HCT116 (cell line): ENCODE results near the gene FBXW8. TPM values are rescaled to one million over a fixed set of nuclear protein-coding genes. Genes with fewer than 3 reads are reported as not detected.

ENCODE experiments used
- ATAC-seq: fragments of 200-7000 bp; cut with Tn5 transposase; 2 replicates; pipeline ENCODE4 v1.9.1; 2020; ENCODE audit warnings: mild to moderate bottlenecking, moderate library complexity
- BruUV-seq: library from RNA; stranded (reverse); fragments of 400-500 nt; replicated peaks from 2 replicates; lab custom pipeline; 2021; lab: Mats Ljungman, UMichigan
- CTCF ChIA-PET: fragments of 300-600 bp; sonication (Branson Sonifier 250); formaldehyde crosslinking; loops from one replicate; lab custom pipeline; 2021; ENCODE audit warnings: antibody characterized with exemption; lab: Charles Lee
- POLR2A ChIA-PET: fragments of 300-600, 350-600 bp; sonication (Branson Sonifier 250); formaldehyde crosslinking; loops from one replicate; lab custom pipeline; 2021; ENCODE audit warnings: antibody characterized with exemption; lab: Charles Lee
- RAD21 ChIA-PET, 2 experiments: fragments of 300-600 bp; sonication (Branson Sonifier 250); formaldehyde crosslinking; loops; one replicate each; lab custom pipeline; 2023; ENCODE audit warnings: low total read pairs in 2 of 2; ENCODE audit not compliant: uncharacterized antibody in 2 of 2, unreplicated experiment in 2 of 2, low non-redundant PET in 1 of 2; lab: Charles Lee
- DNase-seq: peaks from one replicate; pipeline ENCODE4 v3.0.0-alpha.2; 2010; ENCODE audit warnings: low read depth, low spot score
- H2AFZ ChIP-seq: fragments of 200-600 bp; shearing (Covaris generic), sonication (generic); 2 replicates; pipeline ENCODE4 v1.6.1; 2017; ENCODE audit warnings: low read depth, mixed run types, mixed read lengths, antibody characterized with exemption, low read length; ENCODE audit not compliant: poor library complexity, severe bottlenecking
- H3K27ac ChIP-seq: 2 replicates; pipeline ENCODE4 v1.5.1; 2012; ENCODE audit warnings: low read depth, low read length
- H3K27me3 ChIP-seq: fragments of 200-600 bp; sonication (generic); 2 replicates; pipeline ENCODE4 v1.6.1; 2016; ENCODE audit warnings: mixed run types, low read length, mixed read lengths; ENCODE audit not compliant: insufficient read depth
- H3K36me3 ChIP-seq, 2 experiments: fragments of 200-500 bp in 1 of 2; fragments of 200-600 bp in 1 of 2; sonication (Bioruptor generic) in 1 of 2; sonication (generic) in 1 of 2; 2 replicates each; pipeline versions ENCODE4 v1.5.1 to v1.6.1; 2014 to 2016; ENCODE audit warnings: low read length in 2 of 2, inconsistent platforms in 1 of 2, mixed read lengths in 1 of 2, mixed run types in 1 of 2; ENCODE audit not compliant: insufficient read depth in 2 of 2, control insufficient read depth in 1 of 2
- H3K4me1 ChIP-seq, 2 experiments: fragments of 200-600 bp in 1 of 2; sonication (generic) in 1 of 2; 2 replicates each; pipeline versions ENCODE4 v1.5.1 to v1.6.1; 2012 to 2017; ENCODE audit warnings: low read length in 2 of 2, inconsistent platforms in 1 of 2, mild to moderate bottlenecking in 1 of 2, mixed read lengths in 1 of 2, mixed run types in 1 of 2, moderate library complexity in 1 of 2; ENCODE audit not compliant: insufficient read depth in 2 of 2, control insufficient read depth in 1 of 2
- H3K4me2 ChIP-seq: fragments of 200-600 bp; sonication (generic); 2 replicates; pipeline ENCODE4 v1.6.1; 2017; ENCODE audit warnings: mixed run types, low read length, mixed read lengths
- H3K4me3 ChIP-seq, 2 experiments: fragments of 200-600 bp in 1 of 2; sonication (generic) in 1 of 2; replicated peaks in 1 of 2; 2 replicates each; pipeline ENCODE4 v1.5.1; 2011 to 2016; ENCODE audit warnings: low read length in 2 of 2, control low read depth in 1 of 2, low read depth in 1 of 2, mild to moderate bottlenecking in 1 of 2, mixed read lengths in 1 of 2, mixed run types in 1 of 2
- H3K79me2 ChIP-seq: fragments of 200-600 bp; sonication (generic); 2 replicates; pipeline ENCODE4 v1.6.1; 2017; ENCODE audit warnings: mild to moderate bottlenecking, mixed run types, low read length, moderate library complexity, mixed read lengths; ENCODE audit not compliant: insufficient read depth
- H3K9ac ChIP-seq: fragments of 200-600 bp; sonication (generic); 2 replicates; pipeline ENCODE4 v1.6.1; 2016; ENCODE audit warnings: low read length, mixed read lengths
- H3K9me2 ChIP-seq: fragments of 200-600 bp; sonication (generic), shearing (Covaris generic); 2 replicates; pipeline ENCODE4 v1.6.1; 2017; ENCODE audit warnings: mixed run types, mild to moderate bottlenecking, moderate library complexity; ENCODE audit not compliant: insufficient read depth
- H3K9me3 ChIP-seq, 2 experiments: fragments of 200-500 bp in 1 of 2; fragments of 200-600 bp in 1 of 2; sonication (Bioruptor generic) in 1 of 2; sonication (generic) in 1 of 2; 2 replicates each; pipeline ENCODE4 v1.6.1; 2014 to 2017; ENCODE audit warnings: low read length in 2 of 2, mixed read lengths in 2 of 2, inconsistent platforms in 1 of 2, low read depth in 1 of 2, mild to moderate bottlenecking in 1 of 2, mixed run types in 1 of 2, moderate library complexity in 1 of 2; ENCODE audit not compliant: control insufficient read depth in 1 of 2, insufficient read depth in 1 of 2
- H4K20me1 ChIP-seq: fragments of 200-600 bp; sonication (generic), shearing (Covaris generic); 2 replicates; pipeline ENCODE4 v1.6.1; 2017; ENCODE audit warnings: mixed run types, mild to moderate bottlenecking, moderate library complexity; ENCODE audit not compliant: insufficient read depth
- EGR1 ChIP-seq: IDR thresholded peaks from 2 replicates; pipeline ENCODE4 v1.6.1; 2012; ENCODE audit warnings: low read depth
- EZH2 ChIP-seq: fragments of 200-600 bp; sonication (generic); IDR thresholded peaks from 2 replicates; pipeline ENCODE4 v1.6.1; 2017; ENCODE audit warnings: antibody characterized with exemption, mixed run types
- EZH2phosphoT487 ChIP-seq: fragments of 200-600 bp; IDR thresholded peaks from 2 replicates; pipeline ENCODE4 v1.6.1; 2018; ENCODE audit warnings: antibody characterized with exemption, borderline replicate concordance
- FOSL1 ChIP-seq: IDR thresholded peaks from 2 replicates; pipeline ENCODE4 v1.6.1; 2012; ENCODE audit warnings: low read depth
- POLR2AphosphoS5 ChIP-seq: IDR thresholded peaks from 2 replicates; pipeline ENCODE4 v1.6.1; 2011; ENCODE audit warnings: mild to moderate bottlenecking, low read depth, low read length, moderate library complexity
- RAD21 ChIP-seq: IDR thresholded peaks from 2 replicates; pipeline ENCODE4 v1.6.1; 2012; ENCODE audit warnings: low read depth, mild to moderate bottlenecking
- TCF7L2 ChIP-seq: IDR thresholded peaks from 2 replicates; pipeline ENCODE4 v1.7.0; 2011; ENCODE audit warnings: borderline replicate concordance, inconsistent platforms; ENCODE audit not compliant: insufficient read depth, insufficient read length; ENCODE audit errors: extremely low read depth
- YY1 ChIP-seq: IDR thresholded peaks from 2 replicates; pipeline ENCODE4 v1.6.1; 2011; ENCODE audit warnings: low read length, low read depth, moderate library complexity, mild to moderate bottlenecking; ENCODE audit not compliant: insufficient replicate concordance; ENCODE audit errors: extremely low read depth
- intact Hi-C: fragments of 100-400 bp; cut with micrococcal nuclease; formaldehyde crosslinking; loops from 2 replicates; pipeline ENCODE4 v1.10.0; 2022
- total RNA-seq: library from RNA; stranded (reverse); gene quantifications from one replicate; pipeline ENCODE4 v1.2.1, GENCODE V29; 2021; ENCODE audit not compliant: unreplicated experiment
- TF ChIP-seq, protein P1 (sequence below): IDR thresholded peaks from 2 replicates; pipeline ENCODE4 v1.6.1; 2011; ENCODE audit warnings: mild to moderate bottlenecking, low read length, moderate library complexity; ENCODE audit not compliant: insufficient replicate concordance; ENCODE audit errors: extremely low read depth

Gene FBXW8
- total RNA-seq, 1 experiment from 2014 or later: 14.6 TPM

DNA sequence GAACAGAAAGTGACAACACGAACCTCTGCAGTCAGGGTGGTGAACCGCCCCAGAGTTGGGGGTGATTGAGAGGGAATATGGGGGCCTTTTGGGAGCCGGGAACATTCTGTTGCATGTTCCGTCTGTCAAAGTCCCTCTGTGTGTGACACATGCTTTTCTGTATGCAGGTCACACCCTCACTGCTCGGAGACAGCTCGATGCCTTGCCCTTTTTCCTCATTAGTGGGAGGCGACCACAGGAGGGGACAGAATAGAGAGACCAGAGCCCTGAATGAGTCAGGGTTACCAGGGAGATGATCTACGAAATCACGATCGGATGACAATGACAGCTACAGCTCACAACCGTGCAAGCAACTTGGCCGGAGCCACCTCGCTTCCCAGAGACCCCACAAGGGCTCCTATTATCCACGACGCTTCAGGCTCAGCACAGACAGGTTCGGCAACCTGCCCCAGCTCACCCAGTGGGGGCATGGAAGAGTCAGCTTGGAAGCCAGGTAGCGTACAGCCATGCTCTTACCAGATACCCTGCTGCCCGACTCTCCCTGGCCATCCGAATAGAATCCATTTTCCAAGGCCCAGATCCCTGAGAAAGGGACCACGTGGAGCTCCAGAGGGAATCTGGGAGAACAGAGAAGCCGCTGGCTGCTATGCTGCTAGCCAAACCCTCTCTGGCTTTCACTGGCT, 149.6 kb downstream of the FBXW8 start:
- Histone ChIP-seq H3K79me2 (no peaks in the 10 kb centered on the region), H3K4me2 (no peak overlapping the region), H3K9me3 (no peaks in the 10 kb centered on the region), H3K36me3 (no peaks in the 10 kb centered on the region), H3K4me3 (no peak overlapping the region), H3K4me1 (no peaks in the 10 kb centered on the region), H2AFZ (no peak overlapping the region), H4K20me1 (no peaks in the 10 kb centered on the region)
- CTCF ChIA-PET: no interaction called here
- peak; percentile 32 for ATAC-seq
- no TSS peak for BruUV-seq
- TF ChIP-seq EZH2: no peak
- no peak for TF ChIP-seq YY1
- TF ChIP-seq FOSL1: no peak
- TF ChIP-seq, protein P1, sequence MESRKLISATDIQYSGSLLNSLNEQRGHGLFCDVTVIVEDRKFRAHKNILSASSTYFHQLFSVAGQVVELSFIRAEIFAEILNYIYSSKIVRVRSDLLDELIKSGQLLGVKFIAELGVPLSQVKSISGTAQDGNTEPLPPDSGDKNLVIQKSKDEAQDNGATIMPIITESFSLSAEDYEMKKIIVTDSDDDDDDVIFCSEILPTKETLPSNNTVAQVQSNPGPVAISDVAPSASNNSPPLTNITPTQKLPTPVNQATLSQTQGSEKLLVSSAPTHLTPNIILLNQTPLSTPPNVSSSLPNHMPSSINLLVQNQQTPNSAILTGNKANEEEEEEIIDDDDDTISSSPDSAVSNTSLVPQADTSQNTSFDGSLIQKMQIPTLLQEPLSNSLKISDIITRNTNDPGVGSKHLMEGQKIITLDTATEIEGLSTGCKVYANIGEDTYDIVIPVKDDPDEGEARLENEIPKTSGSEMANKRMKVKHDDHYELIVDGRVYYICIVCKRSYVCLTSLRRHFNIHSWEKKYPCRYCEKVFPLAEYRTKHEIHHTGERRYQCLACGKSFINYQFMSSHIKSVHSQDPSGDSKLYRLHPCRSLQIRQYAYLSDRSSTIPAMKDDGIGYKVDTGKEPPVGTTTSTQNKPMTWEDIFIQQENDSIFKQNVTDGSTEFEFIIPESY: no peak
- TF ChIP-seq EGR1: no peak
- no peak for TF ChIP-seq POLR2AphosphoS5
- TF ChIP-seq TCF7L2: no peak
- no peak for TF ChIP-seq RAD21
- no peak for TF ChIP-seq EZH2phosphoT487
- TF ChIP-seq, all 23 proteins: peak for 0
- no peak for DNase-seq
- Histone ChIP-seq H3K27me3 (no peaks in the 10 kb centered on the region), H3K9ac (no peak overlapping the region), H3K27ac (no peak overlapping the region), H3K9me2 (no peaks in the 10 kb centered on the region)
- POLR2A ChIA-PET: no interaction called here
- RAD21 ChIA-PET: no interaction called here
- intact Hi-C loops: no loop called here
